GM23338 (cell line): ENCODE results near the gene DTD1. TPM values are rescaled to one million over a fixed set of nuclear protein-coding genes. Genes with fewer than 3 reads are reported as not detected.

Experiments
- ATAC-seq: fragments of 200-7000 bp; cut with Tn5 transposase; 3 replicates; pipeline ENCODE4 v1.9.1; 2020
- DNase-seq: peaks from one replicate; pipeline ENCODE4 v3.0.0-alpha.2; 2015; ENCODE audit warnings: low spot score
- H2AFZ ChIP-seq: fragments of 200-600 bp; sonication (generic); 2 replicates; pipeline ENCODE4 v1.8.0; 2016; ENCODE audit warnings: antibody characterized with exemption, mild to moderate bottlenecking, moderate library complexity
- H3F3A ChIP-seq: fragments of 200-600 bp; sonication (generic); replicated peaks from 2 replicates; pipeline ENCODE4 v1.8.0; 2017; ENCODE audit warnings: antibody characterized with exemption, mixed run types, low read depth
- H3K27ac ChIP-seq: fragments of 200-600 bp; sonication (generic); 2 replicates; pipeline ENCODE4 v1.6.1; 2016; ENCODE audit warnings: low read depth
- H3K27me3 ChIP-seq: fragments of 200-600 bp; sonication (generic); 2 replicates; pipeline ENCODE4 v1.8.0; 2016; ENCODE audit warnings: mild to moderate bottlenecking, mixed run types, moderate library complexity; ENCODE audit not compliant: insufficient read depth
- H3K36me3 ChIP-seq: fragments of 200-600 bp; sonication (generic); 2 replicates; pipeline ENCODE4 v1.8.0; 2016; ENCODE audit warnings: mild to moderate bottlenecking; ENCODE audit not compliant: insufficient read depth
- H3K4me1 ChIP-seq: fragments of 200-600 bp; sonication (generic); 2 replicates; pipeline ENCODE4 v1.8.0; 2016; ENCODE audit warnings: mild to moderate bottlenecking, moderate library complexity; ENCODE audit not compliant: insufficient read depth
- H3K4me2 ChIP-seq: fragments of 200-600 bp; sonication (generic); 2 replicates; pipeline ENCODE4 v1.7.1; 2017; ENCODE audit warnings: mixed run types
- H3K4me3 ChIP-seq: fragments of 200-600 bp; sonication (generic); 2 replicates; pipeline ENCODE4 v1.6.1; 2016; ENCODE audit warnings: mixed run types
- H3K79me2 ChIP-seq: fragments of 200-600 bp; sonication (generic); replicated peaks from 2 replicates; pipeline ENCODE4 v1.8.0; 2017; ENCODE audit warnings: mild to moderate bottlenecking; ENCODE audit not compliant: insufficient read depth
- H3K9me2 ChIP-seq: fragments of 200-600 bp; sonication (generic); 2 replicates; pipeline ENCODE4 v1.8.0; 2017; ENCODE audit not compliant: insufficient read depth
- H4K20me1 ChIP-seq: fragments of 200-600 bp; sonication (generic); replicated peaks from 2 replicates; pipeline ENCODE4 v1.8.0; 2017; ENCODE audit warnings: mild to moderate bottlenecking; ENCODE audit not compliant: insufficient read depth
- H3K27ac Mint-ChIP-seq: 2 replicates; pipeline ENCODE4 v1.8.0; 2020; ENCODE audit warnings: inconsistent platforms, mild to moderate bottlenecking, moderate library complexity, mixed read lengths
- H3K27me3 Mint-ChIP-seq: 3 replicates; pipeline ENCODE4 v1.8.0; 2022; ENCODE audit warnings: low read depth, mild to moderate bottlenecking, moderate library complexity, mixed read lengths, inconsistent platforms; ENCODE audit not compliant: insufficient read depth, poor library complexity
- H3K36me3 Mint-ChIP-seq: 3 replicates; pipeline ENCODE4 v1.8.0; 2021; ENCODE audit warnings: low read depth, mild to moderate bottlenecking, inconsistent platforms, moderate library complexity, mixed read lengths
- H3K4me1 Mint-ChIP-seq: 3 replicates; pipeline ENCODE4 v1.8.0; 2020; ENCODE audit warnings: mild to moderate bottlenecking, inconsistent platforms, mixed read lengths
- H3K4me3 Mint-ChIP-seq: 3 replicates; pipeline ENCODE4 v1.8.0; 2021; ENCODE audit warnings: moderate library complexity, mild to moderate bottlenecking, inconsistent platforms, mixed read lengths
- H3K9me3 Mint-ChIP-seq: 3 replicates; pipeline ENCODE4 v1.8.0; 2020; ENCODE audit warnings: moderate library complexity, mild to moderate bottlenecking, inconsistent platforms, mixed read lengths
- CREB1 ChIP-seq: fragments of 250-450 bp; sonication (Bioruptor Pico); IDR thresholded peaks from 2 replicates; pipeline ENCODE4 v1.5.0; 2020; ENCODE audit warnings: low read depth, mild to moderate bottlenecking, moderate library complexity
- CTCF ChIP-seq, 2 experiments: fragments of 200-600 bp in 1 of 2; sonication (generic) in 1 of 2; conservative IDR thresholded peaks; 2 replicates each; pipeline versions ENCODE4 v1.5.1 to v1.6.1; 2016 to 2017; ENCODE audit warnings: antibody characterized with exemption in 2 of 2, low read depth in 2 of 2, mild to moderate bottlenecking in 2 of 2, moderate library complexity in 1 of 2
- ETS1 ChIP-seq: IDR thresholded peaks from 2 replicates; pipeline ENCODE4 v1.6.1; 2016; ENCODE audit warnings: antibody characterized with exemption
- EZH2 ChIP-seq: fragments of 200-600 bp; sonication (generic); IDR thresholded peaks from one replicate; pipeline ENCODE4 v1.8.0; 2017; ENCODE audit warnings: antibody characterized with exemption, mild to moderate bottlenecking, low read depth; ENCODE audit not compliant: unreplicated experiment
- EZH2phosphoT487 ChIP-seq: fragments of 200-600 bp; sonication (generic); IDR thresholded peaks from one replicate; pipeline ENCODE4 v1.8.1; 2018; ENCODE audit warnings: antibody characterized with exemption; ENCODE audit not compliant: unreplicated experiment
- JUNB ChIP-seq: IDR thresholded peaks from one replicate; pipeline ENCODE4 v1.6.1; 2016; ENCODE audit warnings: antibody characterized with exemption; ENCODE audit not compliant: unreplicated experiment
- NANOG ChIP-seq: IDR thresholded peaks from 2 replicates; pipeline ENCODE4 v1.6.1; 2016; ENCODE audit warnings: antibody characterized with exemption, borderline replicate concordance
- POLR2AphosphoS5 ChIP-seq: IDR thresholded peaks from 2 replicates; pipeline ENCODE4 v1.6.1; 2016; ENCODE audit warnings: antibody characterized with exemption, low read depth
- REST ChIP-seq: IDR thresholded peaks from one replicate; pipeline ENCODE4 v1.6.1; 2018; ENCODE audit warnings: antibody characterized with exemption; ENCODE audit not compliant: unreplicated experiment
- ZNF114 ChIP-seq: fragments of 250-450 bp; sonication (Bioruptor Pico); IDR thresholded peaks from 2 replicates; pipeline ENCODE4 v1.5.0; 2020; ENCODE audit warnings: mild to moderate bottlenecking, moderate library complexity
- polyA plus RNA-seq: library from polyadenylated mRNA; unstranded; fragments of >200 nt; fragmentation: Nextera tagmentation; extraction: Ambion mirVana; gene quantifications from 2 replicates; pipeline ENCODE4 v1.2.1, GENCODE V29; 2016
- total RNA-seq: library from RNA; depleted of rRNA; stranded (reverse); fragments of >200 nt; shearing (Covaris generic); gene quantifications from 2 replicates; pipeline ENCODE4 v1.2.3, GENCODE V29; 2014

The DTD1 gene
- total and polyA plus RNA-seq, 2 experiments from 2014 or later, result 69.8 to 74.0 TPM

- H3K27ac ChIP-seq, result no peak overlapping the region
- Mint-ChIP-seq H3K27ac (no peak overlapping the region), H3K4me3 (no peak overlapping the region), H3K4me1 (no peaks in the 10 kb centered on the region), H3K9me3 (no peaks in the 10 kb centered on the region), H3K27me3 (peaks cover 1% of the 10 kb centered on the region), H3K36me3 (peaks cover 77% of the 10 kb centered on the region)
- no peak overlapping the region for H2AFZ ChIP-seq
- H3K79me2 ChIP-seq, result no peaks in the 10 kb centered on the region
- DNase-seq (no peak), ATAC-seq (no peak)
- H3K9me2 ChIP-seq, result no peaks in the 10 kb centered on the region
- H3K27me3 ChIP-seq, result no peaks in the 10 kb centered on the region
- no peaks in the 10 kb centered on the region for H4K20me1 ChIP-seq
- H3F3A ChIP-seq, result no peaks in the 10 kb centered on the region
- TF ChIP-seq CREB1 (CRISPR knock-in tag) (no peak), JUNB (no peak), POLR2AphosphoS5 (no peak), REST (no peak), ZNF114 (CRISPR knock-in tag) (no peak), EZH2 (no peak), NANOG (no peak), EZH2phosphoT487 (no peak), ETS1 (no peak), CTCF (conservative IDR thresholded peaks at IDR 0.05; ENCODE audit: low read depth in 2 of 2) (no peak)
- H3K4me3 ChIP-seq, result no peak overlapping the region
- H3K36me3 ChIP-seq, result peaks cover 37% of the 10 kb centered on the region
- no peaks in the 10 kb centered on the region for H3K4me1 ChIP-seq
- no peak overlapping the region for H3K4me2 ChIP-seq
Measured at GRCh38 chr20:18553746-18554145, 34.1 kb upstream of the DTD1 start.
